ENCODE results near the gene MCF2L. TPM values are rescaled to one million over a fixed set of nuclear protein-coding genes. Genes with fewer than 3 reads are reported as not detected.

The MCF2L gene
- total RNA-seq, 4 donors from 2014 or later: 18.3 to 52.6 (median 29.9) TPM

DNA sequence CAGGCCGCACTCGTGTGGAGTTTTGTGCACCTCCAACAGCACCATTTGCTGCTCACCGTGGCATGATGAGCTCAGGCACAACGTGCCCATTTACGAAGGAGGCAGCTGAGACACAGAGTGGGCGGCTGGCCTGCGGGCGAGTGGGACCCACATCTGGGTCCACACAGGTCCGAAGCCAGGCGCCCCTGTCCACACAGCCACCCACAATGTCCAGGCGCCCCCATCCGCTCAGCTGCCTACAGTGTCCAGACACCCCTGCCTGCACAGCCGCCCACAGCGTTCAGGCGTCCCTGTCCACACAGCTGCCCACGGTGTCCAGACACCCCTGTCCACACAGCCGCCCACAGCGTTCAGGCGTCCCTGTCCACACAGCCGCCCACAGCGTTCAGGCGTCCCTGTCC lies 94.1 kb downstream of the MCF2L start:
- TF ChIP-seq EP300 (IDR thresholded peaks at IDR 0.05) (no peak), POLR2AphosphoS5 (IDR thresholded peaks at IDR 0.05) (no peak), POLR2A (IDR thresholded peaks at IDR 0.05) (no peak)
- TF ChIP-seq, protein P1, sequence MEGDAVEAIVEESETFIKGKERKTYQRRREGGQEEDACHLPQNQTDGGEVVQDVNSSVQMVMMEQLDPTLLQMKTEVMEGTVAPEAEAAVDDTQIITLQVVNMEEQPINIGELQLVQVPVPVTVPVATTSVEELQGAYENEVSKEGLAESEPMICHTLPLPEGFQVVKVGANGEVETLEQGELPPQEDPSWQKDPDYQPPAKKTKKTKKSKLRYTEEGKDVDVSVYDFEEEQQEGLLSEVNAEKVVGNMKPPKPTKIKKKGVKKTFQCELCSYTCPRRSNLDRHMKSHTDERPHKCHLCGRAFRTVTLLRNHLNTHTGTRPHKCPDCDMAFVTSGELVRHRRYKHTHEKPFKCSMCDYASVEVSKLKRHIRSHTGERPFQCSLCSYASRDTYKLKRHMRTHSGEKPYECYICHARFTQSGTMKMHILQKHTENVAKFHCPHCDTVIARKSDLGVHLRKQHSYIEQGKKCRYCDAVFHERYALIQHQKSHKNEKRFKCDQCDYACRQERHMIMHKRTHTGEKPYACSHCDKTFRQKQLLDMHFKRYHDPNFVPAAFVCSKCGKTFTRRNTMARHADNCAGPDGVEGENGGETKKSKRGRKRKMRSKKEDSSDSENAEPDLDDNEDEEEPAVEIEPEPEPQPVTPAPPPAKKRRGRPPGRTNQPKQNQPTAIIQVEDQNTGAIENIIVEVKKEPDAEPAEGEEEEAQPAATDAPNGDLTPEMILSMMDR (IDR thresholded peaks at IDR 0.05): no peak
- ATAC-seq: no peak
- Histone ChIP-seq H3K4me3 (no peak overlapping the region), H3K4me1 (no peaks in the 10 kb centered on the region), H3K36me3 (peaks cover 0 to 6% of the 10 kb centered on the region in 2 donors), H3K27ac (no peak overlapping the region), H3K9me3 (no peaks in the 10 kb centered on the region), H3K27me3 (peaks cover 5% of the 10 kb centered on the region)
- WGBS, 2 donors (ENCODE audit: low coverage in 1 of 2): 87 to 100% methylated on average over 2 to 9 of the region's 22 CpGs

DNA sequence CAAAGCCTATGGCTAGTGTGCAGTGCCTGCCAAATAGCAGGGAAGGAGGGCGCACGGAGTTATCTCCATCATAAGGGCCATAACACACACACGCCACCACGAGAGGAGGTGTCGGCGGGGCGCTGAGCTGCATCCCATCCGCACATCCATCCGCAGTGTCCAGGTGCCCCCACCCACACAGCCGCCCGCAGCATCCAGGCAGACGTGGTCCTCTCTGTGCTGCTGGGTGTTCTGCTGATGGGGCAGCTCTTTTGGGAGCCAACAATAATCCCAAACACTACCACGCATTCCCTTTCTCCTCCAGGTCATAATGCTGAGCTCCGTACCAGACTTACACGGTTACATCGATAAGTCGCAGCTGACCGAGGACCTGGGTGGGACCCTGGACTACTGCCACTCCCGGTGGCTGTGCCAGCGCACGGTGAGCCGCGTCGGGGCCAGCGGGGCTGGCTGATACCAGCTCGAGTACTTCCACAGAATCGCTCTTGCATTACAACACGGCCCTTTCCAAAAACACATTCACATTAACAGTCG lies 95.1 kb downstream of the MCF2L start:
- Histone ChIP-seq H3K27me3 (peaks cover 5% of the 10 kb centered on the region), H3K4me1 (no peaks in the 10 kb centered on the region), H3K27ac (no peak overlapping the region), H3K4me3 (no peak overlapping the region), H3K36me3 (peaks cover 0 to 6% of the 10 kb centered on the region in 2 donors), H3K9me3 (no peaks in the 10 kb centered on the region)
- peak; percentile 14 for ATAC-seq
- no peak for TF ChIP-seq POLR2AphosphoS5 (IDR thresholded peaks at IDR 0.05)
- TF ChIP-seq, protein P1 (IDR thresholded peaks at IDR 0.05): no peak
- TF ChIP-seq EP300 (IDR thresholded peaks at IDR 0.05): no peak
- no peak for TF ChIP-seq POLR2A (IDR thresholded peaks at IDR 0.05)
- WGBS, 2 donors (ENCODE audit: low coverage in 1 of 2): 73 to 84% methylated on average over 3 to 14 of the region's 29 CpGs

DNA sequence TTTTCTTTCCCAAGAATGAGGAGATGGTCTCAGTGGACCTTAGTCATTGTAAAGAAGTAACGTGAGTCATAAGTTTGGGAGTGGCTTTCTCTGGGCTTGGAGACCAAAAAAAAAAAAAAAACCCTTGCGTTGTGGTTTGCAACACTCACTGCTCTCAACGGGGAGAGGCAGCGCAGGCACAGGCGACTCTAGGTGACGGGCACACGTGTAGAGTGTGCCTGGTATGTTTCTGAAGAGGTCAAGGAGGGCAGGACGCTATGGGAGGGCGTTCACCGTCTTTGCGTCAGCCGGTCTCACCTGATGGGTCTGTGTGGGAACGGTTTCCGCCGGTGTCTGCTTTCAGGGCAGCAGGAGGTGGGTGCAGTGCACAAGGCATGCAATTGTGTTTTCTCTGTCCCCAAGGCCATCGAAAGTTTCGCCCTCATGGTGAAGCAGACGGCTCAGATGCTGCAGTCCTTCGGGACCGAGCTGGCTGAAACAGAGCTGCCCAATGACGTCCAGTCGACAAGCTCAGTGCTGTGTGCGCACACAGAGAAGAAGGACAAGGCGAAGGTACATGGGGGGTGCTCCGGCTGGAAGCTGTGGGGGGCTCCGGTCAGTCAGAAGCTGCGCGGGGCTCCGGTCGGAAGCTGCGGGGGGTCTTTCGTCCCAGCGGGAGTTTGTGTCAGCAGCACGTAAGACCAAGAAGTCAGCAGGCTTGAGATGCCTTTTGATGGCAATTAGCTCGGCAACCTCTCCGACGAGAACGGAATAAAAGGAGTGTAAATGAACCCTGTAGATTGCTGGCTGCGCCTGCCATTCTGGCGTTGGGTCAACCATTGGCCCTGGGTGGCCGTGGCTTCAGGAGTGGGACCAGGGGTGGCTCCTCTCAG lies 95.8 kb downstream of the MCF2L start:
- H3K36me3 ChIP-seq: peaks cover 0 to 6% of the 10 kb centered on the region in 2 donors
- 67 to 94% methylated on average over 9 to 10 of the region's 41 CpGs for WGBS, 2 donors (ENCODE audit: low coverage in 1 of 2)
- no peaks in the 10 kb centered on the region for H3K9me3 ChIP-seq
- H3K27ac ChIP-seq: no peak overlapping the region
- peak; percentile 79 for ATAC-seq
- H3K27me3 ChIP-seq: peaks cover 5% of the 10 kb centered on the region
- TF ChIP-seq EP300 (IDR thresholded peaks at IDR 0.05) (no peak), POLR2AphosphoS5 (IDR thresholded peaks at IDR 0.05) (no peak), POLR2A (IDR thresholded peaks at IDR 0.05) (no peak)
- TF ChIP-seq, protein P1 (IDR thresholded peaks at IDR 0.05): no peak
- no peak overlapping the region for H3K4me3 ChIP-seq
- H3K4me1 ChIP-seq: no peaks in the 10 kb centered on the region

DNA sequence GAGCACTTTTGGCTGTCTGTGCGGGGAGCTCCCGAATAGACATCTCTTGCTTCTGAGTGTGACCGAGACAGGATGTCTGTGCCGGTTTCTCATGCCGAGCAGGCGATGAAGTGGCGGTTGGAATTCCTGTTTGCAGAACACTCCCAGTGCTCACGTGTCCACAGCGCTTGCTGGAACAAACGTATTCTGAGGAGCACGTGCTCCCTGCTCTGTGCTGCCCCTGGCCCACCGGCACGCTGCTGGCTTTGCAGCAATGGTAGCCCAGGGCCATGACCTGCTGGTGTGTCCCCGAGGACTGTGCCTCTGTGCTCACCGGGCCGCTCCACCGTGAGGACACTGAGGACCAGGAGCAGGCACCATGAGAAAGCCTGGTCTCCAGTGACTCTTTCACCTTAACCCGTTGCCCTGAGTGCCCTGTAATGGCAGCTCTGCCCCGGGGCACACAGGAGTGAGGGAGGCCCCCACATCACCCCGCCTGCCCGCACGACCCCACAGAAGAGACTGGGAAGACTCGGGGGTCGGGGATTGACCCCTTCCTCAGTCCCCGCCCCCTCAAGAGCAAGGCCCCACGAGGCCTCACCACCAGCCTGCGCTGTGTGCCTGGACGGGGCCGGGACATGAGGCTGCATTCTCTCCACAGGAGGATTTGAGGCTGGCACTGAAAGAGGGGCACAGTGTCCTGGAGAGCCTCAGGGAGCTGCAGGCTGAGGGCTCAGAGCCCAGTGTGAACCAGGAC lies 96.6 kb downstream of the MCF2L start:
- Histone ChIP-seq H3K9me3 (no peaks in the 10 kb centered on the region), H3K27ac (no peak overlapping the region), H3K4me1 (no peaks in the 10 kb centered on the region), H3K27me3 (peaks cover 5% of the 10 kb centered on the region), H3K36me3 (peaks cover 0 to 11% of the 10 kb centered on the region in 2 donors), H3K4me3 (no peak overlapping the region)
- TF ChIP-seq, protein P1 (IDR thresholded peaks at IDR 0.05): no peak
- TF ChIP-seq POLR2A (IDR thresholded peaks at IDR 0.05) (no peak), EP300 (IDR thresholded peaks at IDR 0.05) (no peak), POLR2AphosphoS5 (IDR thresholded peaks at IDR 0.05) (no peak)
- WGBS, 2 donors (ENCODE audit: low coverage in 1 of 2): 85% methylated on average over 3 of the region's 29 CpGs; no CpG with 5 or more reads in 1 of the 2 donors
- no peak for ATAC-seq
